ENCODE data around the gene CCDC12. TPM values are rescaled to one million over a fixed set of nuclear protein-coding genes. Genes with fewer than 3 reads are reported as not detected.

Gene CCDC12
- polyA plus RNA-seq, 1 donor, result 45.4 TPM

DNA sequence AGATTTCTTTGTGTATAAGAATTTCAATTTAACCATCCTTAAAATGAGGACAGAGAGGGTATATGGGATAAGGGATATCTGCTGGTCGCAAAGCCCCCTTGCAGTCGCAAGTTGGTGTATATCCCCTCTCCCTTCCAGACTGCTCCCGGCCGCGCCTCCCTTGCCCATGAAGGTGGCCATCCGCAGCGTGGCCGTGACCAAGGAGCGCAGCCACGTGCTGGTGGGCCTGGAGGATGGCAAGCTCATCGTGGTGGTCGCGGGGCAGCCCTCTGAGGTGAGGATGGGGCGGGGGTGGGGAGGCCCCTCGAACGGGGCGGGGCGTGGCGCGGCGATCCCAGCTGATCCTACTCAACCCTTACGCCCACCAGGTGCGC, 32.3 kb upstream of the CCDC12 start:
- no peak for DNase-seq

DNA sequence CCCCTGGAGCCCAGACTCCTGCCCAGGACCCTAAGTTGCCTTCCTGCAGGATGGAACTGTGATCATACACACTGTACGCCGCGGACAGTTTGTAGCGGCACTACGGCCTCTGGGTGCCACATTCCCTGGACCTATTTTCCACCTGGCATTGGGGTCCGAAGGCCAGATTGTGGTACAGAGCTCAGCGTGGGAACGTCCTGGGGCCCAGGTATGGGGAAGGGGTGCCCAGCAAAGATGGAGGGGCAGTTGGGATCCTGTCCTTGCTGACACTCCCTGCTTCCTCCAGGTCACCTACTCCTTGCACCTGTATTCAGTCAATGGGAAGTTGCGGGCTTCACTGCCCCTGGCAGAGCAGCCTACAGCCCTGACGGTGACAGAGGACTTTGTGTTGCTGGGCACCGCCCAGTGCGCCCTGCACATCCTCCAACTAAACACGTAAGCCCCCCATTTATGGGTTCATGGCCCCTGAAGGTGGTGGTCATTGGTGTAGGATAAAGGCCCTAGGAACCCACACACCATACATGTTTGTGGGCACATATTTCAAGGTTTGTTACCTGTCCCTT, 31.8 kb upstream of the CCDC12 start:
- no peak for DNase-seq

DNA sequence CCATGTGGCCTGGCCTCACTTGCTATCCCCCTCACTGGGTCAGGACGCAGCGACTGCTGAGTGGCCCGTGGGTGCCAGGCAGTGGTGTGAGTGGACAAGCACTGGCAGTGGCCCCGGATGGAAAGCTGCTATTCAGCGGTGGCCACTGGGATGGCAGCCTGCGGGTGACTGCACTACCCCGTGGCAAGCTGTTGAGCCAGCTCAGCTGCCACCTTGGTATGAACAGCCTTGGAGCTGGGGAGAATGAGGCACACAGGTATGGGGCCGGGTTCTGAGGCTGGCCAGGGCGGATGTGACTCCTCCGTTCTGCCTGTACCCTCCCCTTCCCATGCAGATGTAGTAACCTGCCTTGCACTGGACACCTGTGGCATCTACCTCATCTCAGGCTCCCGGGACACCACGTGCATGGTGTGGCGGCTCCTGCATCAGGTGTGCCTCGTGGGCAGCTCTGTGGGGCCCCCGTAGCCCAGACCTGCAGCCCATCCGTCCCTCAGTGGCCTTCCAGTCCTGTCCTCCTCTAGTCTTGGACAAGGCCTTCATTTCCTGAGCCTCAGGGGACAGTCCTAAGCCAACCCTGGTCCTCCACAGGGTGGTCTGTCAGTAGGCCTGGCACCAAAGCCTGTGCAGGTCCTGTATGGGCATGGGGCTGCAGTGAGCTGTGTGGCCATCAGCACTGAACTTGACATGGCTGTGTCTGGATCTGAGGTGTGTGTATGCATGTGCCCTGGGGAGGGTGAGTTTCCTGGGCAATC, 31.1 kb upstream of the CCDC12 start:
- DNase-seq, result no peak

- DNase-seq, result no peak
Measured at GRCh38 chr3:47007001-47007400, 30.5 kb upstream of the CCDC12 start.

- no peak for DNase-seq
Measured at GRCh38 chr3:47006145-47006651, 29.7 kb upstream of the CCDC12 start.

DNA sequence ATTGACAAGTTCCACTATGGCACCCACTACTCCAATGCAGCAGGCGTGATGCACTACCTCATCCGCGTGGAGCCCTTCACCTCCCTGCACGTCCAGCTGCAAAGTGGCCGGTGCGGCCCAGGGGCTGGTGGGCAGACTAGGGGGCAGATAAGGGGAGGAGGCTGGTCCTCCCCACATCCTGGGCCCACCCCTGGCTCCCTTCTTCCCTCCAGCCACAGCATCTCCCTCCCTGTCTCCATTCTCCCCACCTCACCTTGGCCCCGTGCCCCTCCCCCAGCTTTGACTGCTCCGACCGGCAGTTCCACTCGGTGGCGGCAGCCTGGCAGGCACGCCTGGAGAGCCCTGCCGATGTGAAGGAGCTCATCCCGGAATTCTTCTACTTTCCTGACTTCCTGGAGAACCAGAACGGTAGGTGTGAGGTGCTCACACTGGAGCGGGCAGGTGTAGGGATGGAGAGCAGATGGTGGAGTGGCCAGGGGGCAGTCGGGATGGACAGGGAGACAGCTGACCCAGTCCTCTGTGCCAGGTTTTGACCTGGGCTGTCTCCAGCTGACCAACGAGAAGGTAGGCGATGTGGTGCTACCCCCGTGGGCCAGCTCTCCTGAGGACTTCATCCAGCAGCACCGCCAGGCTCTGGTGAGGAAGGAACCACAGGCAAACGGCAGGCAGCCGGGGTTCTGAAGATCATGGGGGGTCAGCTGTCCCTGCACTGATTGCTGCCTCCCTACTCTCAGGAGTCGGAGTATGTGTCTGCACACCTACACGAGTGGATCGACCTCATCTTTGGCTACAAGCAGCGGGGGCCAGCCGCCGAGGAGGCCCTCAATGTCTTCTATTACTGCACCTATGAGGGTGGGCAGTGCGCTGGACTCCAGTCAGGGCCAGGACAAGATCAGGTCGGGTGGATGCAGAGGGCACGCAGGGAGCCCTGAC, 28.9 kb upstream of the CCDC12 start:
- DNase-seq, result no peak

DNA sequence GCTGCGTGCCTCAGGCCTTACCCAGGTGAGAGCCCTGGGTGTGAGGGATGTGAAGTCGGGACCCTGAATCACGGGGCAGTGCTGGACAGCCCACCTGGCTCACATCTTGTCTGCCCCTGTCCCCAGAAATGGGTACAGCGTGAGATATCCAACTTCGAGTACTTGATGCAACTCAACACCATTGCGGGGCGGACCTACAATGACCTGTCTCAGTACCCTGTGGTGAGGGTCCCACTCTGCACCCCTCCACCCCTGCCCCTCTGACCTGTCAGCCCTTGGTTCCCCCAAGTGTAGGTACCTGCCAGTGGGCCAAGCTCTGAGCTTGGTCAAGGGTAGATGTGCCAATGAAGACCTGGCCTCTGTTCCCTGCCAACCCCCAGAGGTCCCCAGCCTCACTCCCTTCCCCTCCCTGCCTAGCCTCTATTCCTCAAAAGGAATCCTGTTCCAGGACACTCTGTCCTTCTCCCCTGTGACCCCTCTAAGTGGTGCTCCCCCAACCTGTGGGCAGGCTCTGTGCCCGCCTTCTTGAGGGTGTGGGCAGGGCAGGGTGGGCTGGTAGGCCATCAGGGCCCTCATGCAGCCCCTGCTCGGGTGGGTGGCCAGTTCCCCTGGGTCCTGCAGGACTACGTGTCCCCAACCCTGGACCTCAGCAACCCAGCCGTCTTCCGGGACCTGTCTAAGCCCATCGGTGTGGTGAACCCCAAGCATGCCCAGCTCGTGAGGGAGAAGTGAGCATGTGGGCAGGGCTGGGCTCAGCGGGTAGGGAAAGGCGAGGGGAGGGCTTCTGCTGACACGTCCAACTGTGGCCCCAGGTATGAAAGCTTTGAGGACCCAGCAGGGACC, 28.0 kb upstream of the CCDC12 start:
- DNase-seq, result no peak

GRCh38 chr3:47003461-47004368, 27.2 kb upstream of the CCDC12 start:
- DNase-seq, result no peak

- no peak for DNase-seq
Measured at GRCh38 chr3:47003056-47003410, 26.5 kb upstream of the CCDC12 start.

DNA sequence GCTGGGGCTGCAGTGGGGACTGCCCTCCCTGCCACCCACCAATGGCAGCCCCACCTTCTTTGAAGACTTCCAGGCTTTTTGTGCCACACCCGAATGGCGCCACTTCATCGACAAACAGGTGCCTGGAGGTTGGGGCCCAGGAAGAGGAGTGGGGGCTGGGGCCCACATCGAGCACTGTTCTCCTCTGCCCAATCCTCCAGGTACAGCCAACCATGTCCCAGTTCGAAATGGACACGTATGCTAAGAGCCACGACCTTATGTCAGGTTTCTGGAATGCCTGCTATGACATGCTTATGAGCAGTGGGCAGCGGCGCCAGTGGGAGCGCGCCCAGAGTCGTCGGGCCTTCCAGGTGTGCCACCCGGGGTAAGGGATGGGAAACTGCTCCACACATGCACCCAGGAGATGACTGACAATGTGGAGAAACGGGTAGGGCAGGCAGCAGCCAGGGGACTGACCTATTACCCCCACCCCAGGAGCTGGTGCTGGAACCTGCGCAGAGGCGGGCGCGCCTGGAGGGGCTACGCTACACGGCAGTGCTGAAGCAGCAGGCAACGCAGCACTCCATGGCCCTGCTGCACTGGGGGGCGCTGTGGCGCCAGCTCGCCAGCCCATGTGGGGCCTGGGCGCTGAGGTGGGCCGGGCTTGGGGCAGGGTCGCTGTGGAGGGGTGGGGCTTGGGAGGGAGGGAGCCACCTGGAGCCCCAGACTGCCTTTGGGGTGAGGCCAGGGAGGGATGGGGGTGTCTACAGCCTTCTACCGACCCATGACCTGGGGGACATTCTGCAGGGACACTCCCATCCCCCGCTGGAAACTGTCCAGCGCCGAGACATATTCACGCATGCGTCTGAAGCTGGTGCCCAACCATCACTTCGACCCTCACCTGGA, 25.9 kb upstream of the CCDC12 start:
- DNase-seq, result no peak

DNA sequence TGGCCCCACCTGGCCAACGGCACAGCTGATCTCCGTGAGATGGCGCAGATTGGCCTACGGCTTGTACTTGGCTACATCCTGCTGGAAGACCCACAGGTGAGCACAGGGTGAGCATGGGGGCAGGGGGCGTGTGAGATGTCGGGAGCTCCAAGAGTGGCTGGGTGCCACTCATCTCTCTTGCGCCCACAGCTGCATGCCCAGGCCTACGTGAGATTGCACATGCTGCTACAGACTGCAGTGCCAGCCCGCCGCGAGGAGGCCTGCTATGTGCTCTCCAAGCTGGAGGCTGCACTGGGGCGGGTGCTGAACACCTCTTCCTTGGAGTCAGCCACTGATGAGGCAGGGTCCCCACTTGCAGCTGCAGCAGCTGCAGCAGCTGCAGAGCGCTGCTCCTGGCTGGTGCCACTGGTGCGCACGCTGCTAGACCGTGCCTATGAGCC, 25.2 kb upstream of the CCDC12 start:
- no peak for DNase-seq

DNA sequence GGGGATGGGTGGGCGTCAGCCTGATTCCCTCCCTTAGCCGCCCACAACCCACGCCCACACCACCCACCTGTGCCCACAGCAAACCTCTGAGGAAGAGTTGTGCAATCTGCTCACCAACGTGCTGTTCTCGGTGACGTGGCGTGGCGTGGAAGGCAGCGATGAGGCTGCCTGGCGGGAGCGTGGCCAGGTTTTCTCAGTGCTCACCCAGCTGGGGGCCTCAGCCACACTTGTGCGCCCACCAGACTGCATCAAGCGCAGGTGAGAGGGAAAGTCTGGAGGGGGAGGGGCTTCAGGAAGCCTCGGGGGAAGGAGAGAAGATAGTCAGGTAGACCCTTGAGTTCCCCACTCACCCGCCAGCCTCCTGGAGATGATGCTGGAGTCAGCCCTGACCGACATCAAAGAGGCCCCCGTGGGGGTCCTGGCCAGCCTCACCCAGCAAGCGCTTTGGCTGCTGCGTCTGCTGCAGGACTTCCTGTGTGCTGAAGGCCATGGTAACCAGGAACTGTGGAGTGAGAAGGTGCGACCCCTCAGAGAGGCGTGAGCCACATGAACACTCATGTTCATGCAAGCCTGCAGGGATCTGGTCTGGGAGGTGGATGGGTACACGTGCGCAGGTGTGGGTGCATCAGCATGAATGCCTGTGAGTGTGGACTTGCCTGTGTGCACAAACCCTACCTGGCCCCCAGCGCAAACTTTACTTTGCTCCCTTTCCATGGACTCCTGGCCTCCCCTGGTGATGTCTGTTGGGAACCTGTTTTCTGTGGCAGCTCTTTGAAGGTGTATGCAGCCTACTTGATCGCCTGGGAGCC, 24.6 kb upstream of the CCDC12 start:
- no peak for DNase-seq

DNA sequence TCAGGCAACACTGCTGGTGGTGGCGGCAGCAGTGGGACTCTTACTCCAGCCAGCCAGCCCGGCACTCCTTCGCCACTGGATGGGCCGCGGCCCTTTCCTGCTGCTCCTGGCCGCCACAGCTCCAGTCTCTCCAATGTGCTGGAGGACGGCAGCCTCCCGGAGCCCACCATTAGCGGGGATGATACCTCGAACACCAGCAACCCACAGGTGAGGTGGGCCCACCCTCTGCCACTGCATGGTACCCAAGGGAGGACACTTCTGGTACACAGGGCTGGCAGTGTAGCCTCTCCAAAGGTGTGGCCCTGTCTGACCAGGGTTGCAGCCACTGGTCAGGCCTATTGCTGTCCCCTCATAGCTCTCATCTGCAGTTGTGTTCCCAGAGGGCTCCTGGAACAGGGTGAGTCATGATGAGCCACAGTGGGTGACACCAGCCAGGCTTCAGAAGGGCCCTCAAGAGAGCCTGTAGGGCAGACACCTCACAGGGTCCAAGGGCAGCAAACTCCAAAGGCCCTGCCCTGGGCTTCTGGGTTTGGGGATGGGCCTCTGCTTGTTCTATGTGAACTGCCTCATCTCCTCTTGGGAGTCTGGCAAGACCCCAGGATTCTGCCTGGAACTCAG, 23.8 kb upstream of the CCDC12 start:
- no peak for DNase-seq

- no peak for DNase-seq
Measured at GRCh38 chr3:46999516-47000197, 23.1 kb upstream of the CCDC12 start.

- DNase-seq, result no peak
Measured at GRCh38 chr3:46998852-46999515, 22.4 kb upstream of the CCDC12 start.

GRCh38 chr3:46998121-46998851, 21.7 kb upstream of the CCDC12 start:
- peak; percentile 42 for DNase-seq
